ENCODE data around the gene EIF3A.

Gene EIF3A

GRCh38 chr10:119025336-119025735, 55.3 kb downstream of the EIF3A start (continued):
- TF ChIP-seq GLIS2 (tag by site-specific recombination; IDR thresholded peaks at IDR 0.05) (peak; percentile 59; the same call in 1 of the 2 replicates), ZNF426 (tag by site-specific recombination; IDR thresholded peaks at IDR 0.05) (no peak), HOXA7 (CRISPR knock-in tag; IDR thresholded peaks at IDR 0.05; ENCODE audit: borderline replicate concordance) (no peak), ZNF174 (tag by site-specific recombination; IDR thresholded peaks at IDR 0.05) (no peak)

DNA sequence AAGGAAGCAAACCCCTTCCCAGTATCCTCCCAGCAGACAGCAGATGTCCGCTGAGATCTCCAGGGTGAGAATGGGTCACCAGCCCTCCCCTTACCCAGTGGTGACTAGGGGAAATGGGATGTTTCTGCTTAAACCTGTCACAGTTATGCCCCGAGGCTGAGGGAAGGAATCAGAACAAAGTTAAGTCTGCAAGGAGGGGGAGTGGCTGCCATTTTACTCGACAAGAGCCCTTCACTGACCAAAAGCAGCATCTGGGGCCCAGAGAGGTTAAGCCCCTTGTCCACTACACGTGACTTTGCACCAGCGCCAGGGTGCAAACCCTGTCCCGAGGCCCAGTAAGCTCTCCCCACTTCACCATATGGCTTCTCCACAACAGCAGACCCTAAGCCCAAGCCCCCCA, 55.7 kb downstream of the EIF3A start:
- TF ChIP-seq MZF1 (tag by site-specific recombination; IDR thresholded peaks at IDR 0.05; ENCODE audit: borderline replicate concordance) (no peak), BCL11A (tag by site-specific recombination; IDR thresholded peaks at IDR 0.05; ENCODE audit: low read depth) (no peak), ZNF138 (tag by site-specific recombination; IDR thresholded peaks at IDR 0.05; ENCODE audit: borderline replicate concordance) (no peak), ZNF843 (tag by site-specific recombination; IDR thresholded peaks at IDR 0.05) (no peak), ZNF777 (tag by site-specific recombination; IDR thresholded peaks at IDR 0.05; ENCODE audit: borderline replicate concordance) (no peak), SCRT1 (tag by site-specific recombination; IDR thresholded peaks at IDR 0.05; ENCODE audit: borderline replicate concordance) (no peak), MYNN (tag by site-specific recombination; IDR thresholded peaks at IDR 0.05; ENCODE audit: borderline replicate concordance) (no peak), ZNF830 (tag by site-specific recombination; IDR thresholded peaks at IDR 0.05; ENCODE audit: low read depth) (no peak), KLF16 (tag by site-specific recombination; IDR thresholded peaks at IDR 0.05) (no peak), ZBTB49 (tag by site-specific recombination; IDR thresholded peaks at IDR 0.05; ENCODE audit: low read depth) (no peak), SALL2 (tag by site-specific recombination; IDR thresholded peaks at IDR 0.05; ENCODE audit: borderline replicate concordance) (no peak), HOXA7 (CRISPR knock-in tag; IDR thresholded peaks at IDR 0.05; ENCODE audit: borderline replicate concordance) (no peak), ZNF18 (tag by site-specific recombination; IDR thresholded peaks at IDR 0.05) (no peak), ZNF776 (tag by site-specific recombination; IDR thresholded peaks at IDR 0.05; ENCODE audit: borderline replicate concordance) (no peak), ZNF600 (tag by site-specific recombination; IDR thresholded peaks at IDR 0.05) (no peak), KLF9 (tag by site-specific recombination; IDR thresholded peaks at IDR 0.05; ENCODE audit: low read depth) (no peak), PRDM10 (tag by site-specific recombination; IDR thresholded peaks at IDR 0.05) (no peak), ZNF501 (tag by site-specific recombination; IDR thresholded peaks at IDR 0.05) (no peak), ZNF510 (tag by site-specific recombination; IDR thresholded peaks at IDR 0.05; ENCODE audit: insufficient replicate concordance) (no peak)
- CTCF ChIA-PET = no interaction called here
- POLR2A ChIA-PET = no interaction called here
- Histone ChIP-seq H3K27ac (ENCODE audit: extremely low read depth, low read depth, low read length) (no peak overlapping the region), H3K4me3 (ENCODE audit: low read depth, low read length) (no peak overlapping the region), H3K9me3 (ENCODE audit: control insufficient read depth, insufficient read depth, low read depth, low read length) (no peaks in the 10 kb centered on the region), H3K4me1 (ENCODE audit: control insufficient read depth, insufficient read depth, low read length) (no peaks in the 10 kb centered on the region; the same call in 1 of the 2 replicates), H3K36me3 (ENCODE audit: control insufficient read depth in 2 of 2, insufficient read depth in 1 of 2, low read length in 2 of 2) (no peaks in the 10 kb centered on the region)

All from HEK293 (cell line).